ENCODE measurements around the gene LURAP1L. TPM values are rescaled to one million over a fixed set of nuclear protein-coding genes. Genes with fewer than 3 reads are reported as not detected.

Gene LURAP1L
- polyA plus RNA-seq, 1 donor (not counting 4 experiments of a cell fraction or from before 2014, with no cell fraction given) = 25.0 TPM

DNA sequence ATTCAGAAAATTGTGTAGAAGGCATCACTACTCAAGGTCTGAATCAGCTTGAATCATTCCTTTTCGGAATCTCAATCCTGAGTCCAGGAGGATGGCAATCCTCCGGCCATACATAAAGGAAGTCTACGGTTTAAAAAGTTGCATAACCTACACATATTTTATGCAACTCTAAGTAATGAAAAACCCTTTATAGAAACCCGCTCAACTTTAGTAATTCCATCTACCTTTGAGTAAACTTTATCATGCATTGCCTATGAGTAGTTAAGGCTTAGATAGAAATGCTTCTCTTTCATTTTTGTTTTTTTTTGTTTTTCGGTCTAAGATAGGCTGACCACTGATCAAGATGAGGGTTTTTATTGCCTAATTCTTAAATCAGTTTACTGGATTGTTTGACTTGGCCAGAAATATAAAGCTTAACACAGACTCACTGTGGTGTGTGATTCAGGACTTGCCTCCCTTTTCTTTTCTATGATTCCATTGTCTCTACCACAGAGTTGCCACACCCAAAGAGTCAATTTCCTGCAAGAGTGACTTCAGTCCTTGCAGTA, 85.0 kb downstream of the LURAP1L start:
- H3K36me3 ChIP-seq (ENCODE audit: control insufficient read depth in 2 of 2, extremely low read depth in 1 of 2, insufficient read depth in 2 of 2, low read length in 2 of 2) = no peaks in the 10 kb centered on the region
- FAIRE-seq (peak; percentile 78), DNase-seq (ENCODE audit: low read depth, low spot score) (peak; percentile 48)
- peak overlapping the region; percentile 61 for H3K4me2 ChIP-seq (ENCODE audit: control insufficient read depth, extremely low read depth, insufficient read depth, low read depth, low read length)
- TF ChIP-seq EZH2 (IDR thresholded peaks at IDR 0.05; ENCODE audit: low read length) = no peak
- TF ChIP-seq, protein P1, sequence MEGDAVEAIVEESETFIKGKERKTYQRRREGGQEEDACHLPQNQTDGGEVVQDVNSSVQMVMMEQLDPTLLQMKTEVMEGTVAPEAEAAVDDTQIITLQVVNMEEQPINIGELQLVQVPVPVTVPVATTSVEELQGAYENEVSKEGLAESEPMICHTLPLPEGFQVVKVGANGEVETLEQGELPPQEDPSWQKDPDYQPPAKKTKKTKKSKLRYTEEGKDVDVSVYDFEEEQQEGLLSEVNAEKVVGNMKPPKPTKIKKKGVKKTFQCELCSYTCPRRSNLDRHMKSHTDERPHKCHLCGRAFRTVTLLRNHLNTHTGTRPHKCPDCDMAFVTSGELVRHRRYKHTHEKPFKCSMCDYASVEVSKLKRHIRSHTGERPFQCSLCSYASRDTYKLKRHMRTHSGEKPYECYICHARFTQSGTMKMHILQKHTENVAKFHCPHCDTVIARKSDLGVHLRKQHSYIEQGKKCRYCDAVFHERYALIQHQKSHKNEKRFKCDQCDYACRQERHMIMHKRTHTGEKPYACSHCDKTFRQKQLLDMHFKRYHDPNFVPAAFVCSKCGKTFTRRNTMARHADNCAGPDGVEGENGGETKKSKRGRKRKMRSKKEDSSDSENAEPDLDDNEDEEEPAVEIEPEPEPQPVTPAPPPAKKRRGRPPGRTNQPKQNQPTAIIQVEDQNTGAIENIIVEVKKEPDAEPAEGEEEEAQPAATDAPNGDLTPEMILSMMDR (optimal IDR thresholded peaks at IDR 0.05 in 1 of 3, IDR thresholded peaks at IDR 0.05 in 1 of 3, conservative IDR thresholded peaks at IDR 0.05 in 1 of 3; ENCODE audit: extremely low read depth in 1 of 3, insufficient read depth in 2 of 3, low read length in 3 of 3) = no peak
- H3K9me3 ChIP-seq (ENCODE audit: control insufficient read depth, low read depth, low read length) = no peaks in the 10 kb centered on the region
- no peaks in the 10 kb centered on the region for H3K9me1 ChIP-seq (ENCODE audit: control insufficient read depth, extremely low read depth, insufficient read depth, low read length)
- no peak overlapping the region for H3K4me3 ChIP-seq (ENCODE audit: control insufficient read depth in 2 of 3, extremely low read depth in 1 of 3, insufficient read depth in 2 of 3, low read depth in 1 of 3, low read length in 3 of 3)
- dilution Hi-C loops (cut with MboI; ENCODE audit: extremely low pct_ligation_motif_present, low sequenced_read_pairs) = no loop called here
- H3K9ac ChIP-seq (ENCODE audit: control insufficient read depth, extremely low read depth, insufficient read depth, low read length) = peak overlapping the region; percentile 46
- no peaks in the 10 kb centered on the region for H4K20me1 ChIP-seq (ENCODE audit: control insufficient read depth, extremely low read depth, insufficient read depth, low read length)
- H3K27ac ChIP-seq (ENCODE audit: control insufficient read depth, insufficient read depth, low read length) = peak overlapping the region; percentile 73
- peak overlapping the region; percentile 41 for H2AFZ ChIP-seq (ENCODE audit: control insufficient read depth, low read length)
- no peaks in the 10 kb centered on the region for H3K79me2 ChIP-seq (ENCODE audit: control insufficient read depth, insufficient read depth, low read length)
- no peaks in the 10 kb centered on the region for H3K27me3 ChIP-seq (ENCODE audit: control insufficient read depth, extremely low read depth, insufficient read depth, low read length)
- H3K4me1 ChIP-seq (ENCODE audit: control insufficient read depth, extremely low read depth, insufficient read depth, low read length) = peaks cover 31% of the 10 kb centered on the region

DNA sequence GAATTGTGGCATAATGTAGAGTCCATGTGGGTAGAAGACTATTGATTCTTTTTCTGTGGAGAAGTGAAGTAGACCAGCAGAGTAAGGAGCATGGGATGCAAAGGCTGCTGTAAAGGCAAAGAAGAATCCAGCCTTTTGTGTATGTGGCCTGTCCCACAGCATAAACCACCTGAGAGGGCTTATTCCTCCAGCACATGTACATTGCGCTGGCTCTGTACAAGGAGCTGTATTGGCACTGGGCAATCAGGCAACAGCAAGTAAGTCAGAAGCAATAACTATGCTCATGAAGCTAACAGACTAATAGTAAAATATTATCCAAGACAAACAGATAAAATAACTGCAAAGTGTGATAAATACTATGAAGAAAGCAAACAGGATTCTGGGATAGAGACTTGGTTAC, 86.2 kb downstream of the LURAP1L start:
- Histone ChIP-seq H2AFZ (ENCODE audit: control insufficient read depth, low read length) (peak overlapping the region; percentile 51), H3K9me1 (ENCODE audit: control insufficient read depth, extremely low read depth, insufficient read depth, low read length) (no peaks in the 10 kb centered on the region), H3K27me3 (ENCODE audit: control insufficient read depth, extremely low read depth, insufficient read depth, low read length) (no peaks in the 10 kb centered on the region), H4K20me1 (ENCODE audit: control insufficient read depth, extremely low read depth, insufficient read depth, low read length) (no peaks in the 10 kb centered on the region), H3K9me3 (ENCODE audit: control insufficient read depth, low read depth, low read length) (no peaks in the 10 kb centered on the region), H3K36me3 (ENCODE audit: control insufficient read depth in 2 of 2, extremely low read depth in 1 of 2, insufficient read depth in 2 of 2, low read length in 2 of 2) (no peaks in the 10 kb centered on the region), H3K4me2 (ENCODE audit: control insufficient read depth, extremely low read depth, insufficient read depth, low read depth, low read length) (no peak overlapping the region), H3K27ac (ENCODE audit: control insufficient read depth, insufficient read depth, low read length) (peak overlapping the region; percentile 73), H3K4me3 (ENCODE audit: control insufficient read depth in 2 of 3, extremely low read depth in 1 of 3, insufficient read depth in 2 of 3, low read depth in 1 of 3, low read length in 3 of 3) (no peak overlapping the region), H3K9ac (ENCODE audit: control insufficient read depth, extremely low read depth, insufficient read depth, low read length) (no peak overlapping the region), H3K79me2 (ENCODE audit: control insufficient read depth, insufficient read depth, low read length) (no peaks in the 10 kb centered on the region), H3K4me1 (ENCODE audit: control insufficient read depth, extremely low read depth, insufficient read depth, low read length) (peaks cover 24% of the 10 kb centered on the region)
- no peak for DNase-seq (ENCODE audit: low read depth, low spot score)
- TF ChIP-seq EZH2 (IDR thresholded peaks at IDR 0.05; ENCODE audit: low read length) = no peak
- TF ChIP-seq, protein P1 (optimal IDR thresholded peaks at IDR 0.05 in 1 of 3, IDR thresholded peaks at IDR 0.05 in 1 of 3, conservative IDR thresholded peaks at IDR 0.05 in 1 of 3; ENCODE audit: extremely low read depth in 1 of 3, insufficient read depth in 2 of 3, low read length in 3 of 3) = no peak
- FAIRE-seq = no peak
- dilution Hi-C loops (cut with MboI; ENCODE audit: extremely low pct_ligation_motif_present, low sequenced_read_pairs) = no loop called here
